Frontal cortex (tissue), 4 donors: ENCODE measurements around the gene KRT13. TPM values are rescaled to one million over a fixed set of nuclear protein-coding genes. Genes with fewer than 3 reads are reported as not detected.

Experiments used
- DNase-seq, 2 donors: peaks; one replicate each; pipeline ENCODE4 v3.0.0; 2012; ENCODE audit warnings: low spot score in 2 of 2
- FAIRE-seq: peaks from 2 replicates; lab custom pipeline; 2012; peaks lifted over from hg19 to GRCh38; lab: Jason Lieb, UNC
- total RNA-seq: library from RNA; depleted of rRNA; stranded (reverse); fragments of >200 nt; gene quantifications from one replicate; pipeline ENCODE4 v1.2.3, GENCODE V29; 2014
- donor health status: control.
- donor health status: control.
- donor health status: control.

The KRT13 gene
- total RNA-seq, 1 donor from 2014 or later: not detected

GRCh38 chr17:41521574-41522261 lies 16.3 kb upstream of the KRT13 start:
- FAIRE-seq: no peak
- no peak for DNase-seq

- FAIRE-seq (no peak), DNase-seq (no peak)
Measured at GRCh38 chr17:41520821-41521521, 15.6 kb upstream of the KRT13 start.

GRCh38 chr17:41519501-41520224 lies 14.3 kb upstream of the KRT13 start:
- DNase-seq (no peak), FAIRE-seq (no peak)

- FAIRE-seq: no peak
- no peak for DNase-seq
Measured at GRCh38 chr17:41518789-41519449, 13.5 kb upstream of the KRT13 start, which contains the start of gene KRT15. Gene KRT15, minus strand, starts transcription at chr17:41518890. Its CDS starts 63 bp downstream, at chr17:41518827.

- DNase-seq (no peak), FAIRE-seq (no peak)
Measured at GRCh38 chr17:41518031-41518430, 12.6 kb upstream of the KRT13 start.

GRCh38 chr17:41516830-41517283 lies 11.4 kb upstream of the KRT13 start:
- FAIRE-seq (no peak), DNase-seq (no peak)

GRCh38 chr17:41516147-41516829 lies 10.9 kb upstream of the KRT13 start:
- FAIRE-seq (no peak), DNase-seq (no peak)

GRCh38 chr17:41513168-41513547 lies 7.7 kb upstream of the KRT13 start:
- DNase-seq: no peak
- FAIRE-seq: no peak

GRCh38 chr17:41512546-41513167 lies 7.2 kb upstream of the KRT13 start:
- FAIRE-seq: no peak
- no peak for DNase-seq

- no peak for FAIRE-seq
- no peak for DNase-seq
Measured at GRCh38 chr17:41511716-41512115, 6.3 kb upstream of the KRT13 start.

- DNase-seq (no peak), FAIRE-seq (no peak)
Measured at GRCh38 chr17:41511116-41511515, 5.7 kb upstream of the KRT13 start.

GRCh38 chr17:41510251-41511065 lies 5.0 kb upstream of the KRT13 start:
- DNase-seq (no peak), FAIRE-seq (no peak)

- DNase-seq: no peak
- no peak for FAIRE-seq
Measured at GRCh38 chr17:41507315-41507880, 2.0 kb upstream of the KRT13 start.

GRCh38 chr17:41505809-41506767 lies 676 bp upstream of the KRT13 start:
- DNase-seq (no peak), FAIRE-seq (no peak)

GRCh38 chr17:41504246-41504977 lies 1.0 kb downstream of the KRT13 start:
- no peak for FAIRE-seq
- no peak for DNase-seq

GRCh38 chr17:41503202-41503601 lies 2.2 kb downstream of the KRT13 start:
- DNase-seq (no peak), FAIRE-seq (no peak)
